Testis (tissue), 3 donors: ENCODE measurements around the gene TMEM184A. TPM values are rescaled to one million over a fixed set of nuclear protein-coding genes. Genes with fewer than 3 reads are reported as not detected.

Experiments used
- DNase-seq: peaks from one replicate; pipeline ENCODE4 v3.0.0-alpha.2; 2019
- H3K27ac ChIP-seq, 2 donors: fragments of 200-600 bp; sonication (generic); one replicate each; pipeline ENCODE4 v1.5.1; 2019
- H3K27me3 ChIP-seq: fragments of 200-600 bp; sonication (generic); one replicate; pipeline ENCODE4 v1.5.1; 2019
- H3K36me3 ChIP-seq: fragments of 200-600 bp; sonication (generic); one replicate; pipeline ENCODE4 v1.5.1; 2017; ENCODE audit warnings: low read depth; ENCODE audit errors: missing control alignments
- H3K4me1 ChIP-seq: fragments of 200-600 bp; sonication (generic); one replicate; pipeline ENCODE4 v1.5.1; 2019
- H3K4me3 ChIP-seq, 2 donors: fragments of 200-600 bp; sonication (generic); one replicate each; pipeline ENCODE4 v1.5.1; 2017 to 2019
- H3K9me3 ChIP-seq: fragments of 200-600 bp; sonication (generic); one replicate; pipeline ENCODE4 v1.5.1; 2017
- POLR2A ChIP-seq: fragments of 450-650 bp; IDR thresholded peaks from one replicate; pipeline ENCODE4 v1.6.1; 2017; ENCODE audit warnings: antibody characterized with exemption, mild to moderate bottlenecking, moderate library complexity
- WGBS, 2 donors: methylation state at CpG; one replicate each; pipeline ENCODE4 v1.1.5; 2018; 5-methylcytosine and 5-hydroxymethylcytosine counted together
- intact Hi-C: fragments of 100-400 bp; cut with DNase I; formaldehyde crosslinking; loops from one replicate; pipeline ENCODE4 v1.15.1; 2023; ENCODE audit warnings: low total_unique reads
- polyA plus RNA-seq: library from polyadenylated mRNA; stranded (reverse); fragments of 350-450 nt; fragmentation: Illumina TruSeq; extraction: RNeasy Lipid Tissue Mini Kit (QIAGEN cat#74804); gene quantifications from one replicate; pipeline ENCODE4 v1.2.3, GENCODE V29; 2014; ENCODE audit warnings: low read depth, low replicate concordance; ENCODE audit not compliant: insufficient read depth
- total RNA-seq, 2 donors: library from RNA; depleted of rRNA; stranded (reverse); fragments of >200 nt; gene quantifications; one replicate each; pipeline ENCODE4 v1.2.3, GENCODE V29; 2016
- TF ChIP-seq, protein P1 (sequence below), 3 experiments: fragments of 450-650 bp in 2 of 3; fragments of 200-600 bp in 1 of 3; sonication (generic) in 1 of 3; IDR thresholded peaks; one replicate each; pipeline ENCODE4 v1.5.1; 2016 to 2019; ENCODE audit warnings: antibody characterized with exemption in 3 of 3, mild to moderate bottlenecking in 2 of 3, moderate library complexity in 1 of 3

TMEM184A gene
- total and polyA plus RNA-seq, 3 donors from 2014 or later, result 7.1 to 20.9 (median 18.7) TPM

DNA sequence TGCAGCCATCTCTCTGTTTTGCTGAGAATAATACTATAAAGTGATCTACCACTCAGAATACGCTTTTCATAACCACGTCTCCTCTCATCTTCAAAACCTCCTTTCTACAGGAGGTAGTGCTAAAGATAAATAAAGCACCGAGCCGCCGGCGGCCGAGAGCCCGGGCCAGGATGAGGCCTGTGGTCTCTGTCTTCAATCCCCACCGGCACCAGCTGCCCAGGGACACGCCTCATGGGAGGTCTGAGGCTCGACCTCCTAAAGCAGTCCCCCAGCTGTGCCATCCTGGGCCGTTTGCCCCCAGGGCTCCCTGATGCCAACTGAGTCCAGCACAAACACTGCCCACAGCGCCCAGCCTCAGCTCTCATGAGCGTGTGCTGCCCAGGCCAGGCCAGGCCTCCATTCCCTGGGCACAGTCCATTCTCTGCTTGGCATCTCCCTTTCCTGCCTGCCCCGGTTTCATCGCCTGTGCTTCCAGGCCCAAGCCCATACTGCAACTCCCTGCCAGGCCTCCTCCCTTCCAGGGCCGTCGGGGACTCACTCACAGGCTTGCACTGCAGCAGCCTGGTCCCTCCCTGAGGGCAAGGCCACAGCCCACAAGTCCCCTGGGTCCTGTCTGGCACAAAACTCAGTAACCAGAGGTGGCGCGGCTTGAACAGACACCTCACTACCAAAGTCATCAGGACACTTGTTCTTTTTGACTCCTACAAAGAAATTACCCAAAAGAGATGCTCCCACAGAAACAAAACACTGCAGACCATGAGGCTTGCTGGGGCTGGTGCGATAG lies 54.3 kb downstream of the TMEM184A start:
- H3K4me3 ChIP-seq, result no peak overlapping the region
- TF ChIP-seq, protein P1, sequence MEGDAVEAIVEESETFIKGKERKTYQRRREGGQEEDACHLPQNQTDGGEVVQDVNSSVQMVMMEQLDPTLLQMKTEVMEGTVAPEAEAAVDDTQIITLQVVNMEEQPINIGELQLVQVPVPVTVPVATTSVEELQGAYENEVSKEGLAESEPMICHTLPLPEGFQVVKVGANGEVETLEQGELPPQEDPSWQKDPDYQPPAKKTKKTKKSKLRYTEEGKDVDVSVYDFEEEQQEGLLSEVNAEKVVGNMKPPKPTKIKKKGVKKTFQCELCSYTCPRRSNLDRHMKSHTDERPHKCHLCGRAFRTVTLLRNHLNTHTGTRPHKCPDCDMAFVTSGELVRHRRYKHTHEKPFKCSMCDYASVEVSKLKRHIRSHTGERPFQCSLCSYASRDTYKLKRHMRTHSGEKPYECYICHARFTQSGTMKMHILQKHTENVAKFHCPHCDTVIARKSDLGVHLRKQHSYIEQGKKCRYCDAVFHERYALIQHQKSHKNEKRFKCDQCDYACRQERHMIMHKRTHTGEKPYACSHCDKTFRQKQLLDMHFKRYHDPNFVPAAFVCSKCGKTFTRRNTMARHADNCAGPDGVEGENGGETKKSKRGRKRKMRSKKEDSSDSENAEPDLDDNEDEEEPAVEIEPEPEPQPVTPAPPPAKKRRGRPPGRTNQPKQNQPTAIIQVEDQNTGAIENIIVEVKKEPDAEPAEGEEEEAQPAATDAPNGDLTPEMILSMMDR (IDR thresholded peaks at IDR 0.05), result no peak
- TF ChIP-seq POLR2A, result no peak
- H3K4me1 ChIP-seq, result peaks cover 9% of the 10 kb centered on the region
- no peaks in the 10 kb centered on the region for H3K27me3 ChIP-seq
- intact Hi-C loops, result no loop called here
- no peak overlapping the region for H3K27ac ChIP-seq
- no peak for DNase-seq
- 91 to 94% methylated on average over 17 to 21 of the region's 21 CpGs for WGBS, 2 donors
- H3K9me3 ChIP-seq, result no peaks in the 10 kb centered on the region
- H3K36me3 ChIP-seq, result no peaks in the 10 kb centered on the region

DNA sequence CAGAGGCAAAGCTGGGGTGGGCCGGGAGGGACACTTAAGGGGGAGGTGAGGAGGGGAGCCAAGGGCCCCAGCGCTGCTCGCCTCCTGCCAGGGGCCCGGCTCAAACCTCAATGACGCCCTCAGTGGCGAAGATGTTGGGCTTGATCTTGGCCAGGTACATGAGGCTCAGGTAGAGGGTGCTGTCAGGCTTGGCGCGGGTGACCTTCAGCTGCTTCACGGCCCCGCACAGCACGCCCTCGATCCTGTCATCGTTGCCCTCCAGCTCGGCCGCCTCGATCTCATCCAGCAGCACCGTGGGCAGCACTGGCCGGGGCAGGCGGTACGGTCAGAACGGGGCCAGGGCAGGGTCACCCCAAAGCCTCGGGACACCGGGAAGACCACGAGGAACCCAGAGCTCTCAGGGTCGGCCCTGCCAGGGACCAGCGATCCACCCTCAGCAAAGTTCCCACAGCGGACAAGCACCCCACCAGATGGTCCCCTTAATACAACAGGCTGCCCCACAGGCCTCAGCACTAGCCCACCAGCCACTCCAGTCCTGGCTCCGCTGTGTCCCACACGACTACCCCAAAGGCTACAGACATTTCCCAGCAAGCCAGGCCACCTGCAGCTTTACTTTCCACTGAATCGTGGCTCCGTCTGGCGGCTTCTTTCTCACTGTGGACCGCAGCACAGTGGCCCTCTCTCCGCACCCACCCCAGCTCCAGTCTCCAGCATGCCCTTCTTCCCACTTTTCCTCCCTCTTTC lies 55.8 kb downstream of the TMEM184A start:
- Histone ChIP-seq H3K36me3 (no peaks in the 10 kb centered on the region), H3K9me3 (no peaks in the 10 kb centered on the region), H3K27ac (no peak overlapping the region), H3K4me3 (no peak overlapping the region), H3K27me3 (no peaks in the 10 kb centered on the region), H3K4me1 (peaks cover 9% of the 10 kb centered on the region)
- TF ChIP-seq POLR2A, result no peak
- TF ChIP-seq, protein P1 (IDR thresholded peaks at IDR 0.05), result no peak
- intact Hi-C loops, result no loop called here
- WGBS, 2 donors, result 91% methylated on average over 25 to 34 of the region's 34 CpGs
- DNase-seq, result no peak

DNA sequence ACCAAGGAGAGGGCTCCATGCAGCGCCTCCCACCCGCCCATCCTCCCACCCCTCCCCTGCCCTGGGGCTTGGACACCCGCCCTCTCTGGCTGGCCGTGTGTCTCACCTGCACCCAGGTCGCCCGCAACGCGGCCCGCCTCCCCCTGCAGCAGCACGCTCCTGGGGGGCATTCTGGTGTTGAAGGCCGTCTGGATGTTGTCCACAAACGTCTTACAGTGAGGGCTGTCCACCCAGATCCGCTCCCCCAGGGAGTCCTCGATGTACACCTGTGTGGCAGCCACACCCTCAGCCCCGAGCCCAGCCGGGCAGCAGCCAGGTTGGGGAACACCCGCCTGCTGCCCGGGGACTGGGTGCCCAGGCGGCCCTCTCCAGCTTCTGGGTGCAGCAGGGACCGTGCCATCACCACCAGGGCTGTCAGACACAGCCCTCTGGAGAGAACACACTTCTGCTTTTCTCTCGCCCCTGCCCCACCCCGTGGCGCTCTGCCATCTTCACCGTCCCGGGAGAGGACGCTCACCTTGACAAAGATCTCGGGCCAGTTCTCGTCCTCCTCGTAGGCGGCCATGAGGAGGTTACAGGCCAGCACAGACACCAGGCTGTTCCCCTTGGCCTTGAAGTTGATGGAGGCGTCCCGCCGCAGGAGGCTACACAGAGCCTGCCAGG lies 56.5 kb downstream of the TMEM184A start:
- Histone ChIP-seq H3K36me3 (no peaks in the 10 kb centered on the region), H3K27me3 (no peaks in the 10 kb centered on the region), H3K4me3 (no peak overlapping the region), H3K9me3 (no peaks in the 10 kb centered on the region), H3K27ac (no peak overlapping the region), H3K4me1 (peaks cover 9% of the 10 kb centered on the region)
- TF ChIP-seq POLR2A, result no peak
- TF ChIP-seq, protein P1 (IDR thresholded peaks at IDR 0.05), result no peak
- intact Hi-C loops, result no loop called here
- no peak for DNase-seq
- WGBS, 2 donors, result 79 to 85% methylated on average over 19 to 33 of the region's 33 CpGs

DNA sequence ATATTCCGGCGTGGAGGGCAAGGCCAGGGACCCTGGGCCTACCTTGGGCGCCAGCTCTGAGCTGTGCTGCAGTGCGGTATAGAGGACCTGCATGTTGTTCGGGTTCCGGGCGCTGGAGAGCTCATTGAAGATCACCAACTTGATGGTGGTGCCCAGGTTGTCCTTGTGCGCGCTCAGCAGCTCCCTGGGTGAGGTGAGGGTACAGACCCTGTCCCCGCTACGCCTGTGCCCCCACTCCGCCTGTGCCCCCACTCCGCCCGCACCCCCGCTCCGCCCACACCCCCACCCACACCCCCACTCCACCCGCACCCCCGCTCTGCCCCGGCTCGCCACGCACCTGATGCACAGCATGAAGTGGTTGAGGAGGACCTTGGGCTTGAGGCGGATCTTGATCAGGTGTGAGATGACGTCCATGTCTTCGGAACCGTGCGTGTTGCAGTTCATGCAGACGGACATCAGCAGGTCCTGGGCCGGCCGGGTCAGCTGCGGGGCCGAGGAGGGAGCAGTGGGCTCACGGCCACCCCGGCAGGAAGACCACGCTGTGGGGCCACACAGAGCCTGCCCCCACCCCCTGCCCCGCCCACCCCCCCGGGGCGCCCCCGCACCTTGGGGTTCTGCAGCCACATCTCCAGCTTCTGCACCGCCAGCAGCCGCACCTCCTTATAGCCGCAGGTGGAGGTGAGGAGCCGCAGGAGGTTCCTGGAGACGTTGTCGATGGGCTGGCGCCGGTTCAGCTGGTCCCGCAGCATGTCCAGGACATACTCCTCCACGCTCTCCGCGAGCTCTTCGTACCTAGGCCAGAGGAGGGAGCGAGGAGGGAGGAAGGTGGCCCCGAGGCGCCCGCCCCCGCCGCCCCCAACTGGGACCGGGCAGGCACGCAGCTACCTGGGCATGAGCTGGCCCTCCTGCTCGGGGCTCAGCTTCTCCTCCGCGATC lies 57.4 kb downstream of the TMEM184A start:
- Histone ChIP-seq H3K9me3 (no peaks in the 10 kb centered on the region), H3K36me3 (no peaks in the 10 kb centered on the region), H3K4me3 (no peak overlapping the region), H3K27me3 (no peaks in the 10 kb centered on the region), H3K4me1 (peaks cover 9% of the 10 kb centered on the region), H3K27ac (no peak overlapping the region)
- WGBS, 2 donors, result 91 to 94% methylated on average over 21 to 57 of the region's 62 CpGs
- TF ChIP-seq, protein P1 (IDR thresholded peaks at IDR 0.05), result no peak
- TF ChIP-seq POLR2A, result no peak
- intact Hi-C loops, result no loop called here
- no peak for DNase-seq
